ENCODE results near the gene CPXM2. TPM values are rescaled to one million over a fixed set of nuclear protein-coding genes. Genes with fewer than 3 reads are reported as not detected.

CPXM2 gene
- total and polyA plus RNA-seq, 2 experiments from 2014 or later: 3.7 to 4.9 TPM

GRCh38 chr10:123796736-123797135 is 94.9 kb downstream of the CPXM2 start:
- no peaks in the 10 kb centered on the region for H3K9me2 ChIP-seq (replicated peaks; ENCODE audit: insufficient read depth)
- H3K4me2 ChIP-seq: no peak overlapping the region
- H3K36me3 ChIP-seq (replicated peaks; ENCODE audit: insufficient read depth, low read depth): no peaks in the 10 kb centered on the region
- 81% methylated on average over 5 of the region's 5 CpGs for WGBS (ENCODE audit: low lambda C conversion rate, missing lambda C conversion rate)
- no peak for DNase-seq (ENCODE audit: low spot score)
- no peak overlapping the region for H3K27ac ChIP-seq
- H3K27me3 ChIP-seq: no peaks in the 10 kb centered on the region
- H3K4me1 ChIP-seq (ENCODE audit: insufficient read depth): no peaks in the 10 kb centered on the region
- H3K9me3 ChIP-seq (ENCODE audit: low read depth): no peaks in the 10 kb centered on the region
- H3K4me3 ChIP-seq: no peak overlapping the region
- H4K20me1 ChIP-seq (ENCODE audit: insufficient read depth, poor library complexity, severe bottlenecking): no peaks in the 10 kb centered on the region
- H2AFZ ChIP-seq: no peak overlapping the region
- TF ChIP-seq CTCF (IDR thresholded peaks at IDR 0.05; ENCODE audit: poor library complexity) (no peak), EZH2 (IDR thresholded peaks at IDR 0.05; ENCODE audit: borderline replicate concordance) (no peak), EZH2phosphoT487 (IDR thresholded peaks at IDR 0.05; ENCODE audit: low read depth, severe bottlenecking, unreplicated experiment) (no peak)
- no peaks in the 10 kb centered on the region for H3K79me2 ChIP-seq

GRCh38 chr10:123795846-123796590 is 95.6 kb downstream of the CPXM2 start:
- TF ChIP-seq EZH2 (IDR thresholded peaks at IDR 0.05; ENCODE audit: borderline replicate concordance) (no peak), EZH2phosphoT487 (IDR thresholded peaks at IDR 0.05; ENCODE audit: low read depth, severe bottlenecking, unreplicated experiment) (no peak)
- Histone ChIP-seq H3K4me2 (no peak overlapping the region), H3K4me3 (no peak overlapping the region), H2AFZ (no peak overlapping the region), H3K9me3 (ENCODE audit: low read depth) (no peaks in the 10 kb centered on the region), H3K9me2 (replicated peaks; ENCODE audit: insufficient read depth) (no peaks in the 10 kb centered on the region), H3K36me3 (replicated peaks; ENCODE audit: insufficient read depth, low read depth) (no peaks in the 10 kb centered on the region), H3K79me2 (no peaks in the 10 kb centered on the region), H3K4me1 (ENCODE audit: insufficient read depth) (no peaks in the 10 kb centered on the region), H4K20me1 (ENCODE audit: insufficient read depth, poor library complexity, severe bottlenecking) (no peaks in the 10 kb centered on the region), H3K27me3 (no peaks in the 10 kb centered on the region), H3K27ac (no peak overlapping the region)
- no peak for DNase-seq (ENCODE audit: low spot score)
- WGBS (ENCODE audit: low lambda C conversion rate, missing lambda C conversion rate): 88% methylated on average over 11 of the region's 11 CpGs

- no peak for TF ChIP-seq EZH2phosphoT487 (IDR thresholded peaks at IDR 0.05; ENCODE audit: low read depth, severe bottlenecking, unreplicated experiment)
- TF ChIP-seq CTCF (IDR thresholded peaks at IDR 0.05; ENCODE audit: poor library complexity): no peak
- TF ChIP-seq EZH2 (IDR thresholded peaks at IDR 0.05; ENCODE audit: borderline replicate concordance): no peak
- no peak overlapping the region for H3K4me2 ChIP-seq
- DNase-seq (ENCODE audit: low spot score): no peak
- no peaks in the 10 kb centered on the region for H3K9me3 ChIP-seq (ENCODE audit: low read depth)
- H4K20me1 ChIP-seq (ENCODE audit: insufficient read depth, poor library complexity, severe bottlenecking): no peaks in the 10 kb centered on the region
- no peaks in the 10 kb centered on the region for H3K36me3 ChIP-seq (replicated peaks; ENCODE audit: insufficient read depth, low read depth)
- no peaks in the 10 kb centered on the region for H3K27me3 ChIP-seq
- no peak overlapping the region for H2AFZ ChIP-seq
- H3K27ac ChIP-seq: no peak overlapping the region
- H3K4me1 ChIP-seq (ENCODE audit: insufficient read depth): no peaks in the 10 kb centered on the region
- no peaks in the 10 kb centered on the region for H3K9me2 ChIP-seq (replicated peaks; ENCODE audit: insufficient read depth)
- no peak overlapping the region for H3K4me3 ChIP-seq
- H3K79me2 ChIP-seq: no peaks in the 10 kb centered on the region
- WGBS (ENCODE audit: low lambda C conversion rate, missing lambda C conversion rate): 78% methylated on average over 10 of the region's 10 CpGs
Observed at GRCh38 chr10:123795196-123795780, 96.3 kb downstream of the CPXM2 start.

- no peaks in the 10 kb centered on the region for H3K9me2 ChIP-seq (replicated peaks; ENCODE audit: insufficient read depth)
- H3K9me3 ChIP-seq (ENCODE audit: low read depth): no peaks in the 10 kb centered on the region
- H4K20me1 ChIP-seq (ENCODE audit: insufficient read depth, poor library complexity, severe bottlenecking): no peaks in the 10 kb centered on the region
- H3K4me2 ChIP-seq: no peak overlapping the region
- no peaks in the 10 kb centered on the region for H3K4me1 ChIP-seq (ENCODE audit: insufficient read depth)
- DNase-seq (ENCODE audit: low spot score): no peak
- no peaks in the 10 kb centered on the region for H3K79me2 ChIP-seq
- no peak overlapping the region for H3K27ac ChIP-seq
- TF ChIP-seq CTCF (IDR thresholded peaks at IDR 0.05; ENCODE audit: poor library complexity) (no peak), EZH2 (IDR thresholded peaks at IDR 0.05; ENCODE audit: borderline replicate concordance) (no peak)
- no peak overlapping the region for H2AFZ ChIP-seq
- H3K4me3 ChIP-seq: no peak overlapping the region
- peaks cover 3% of the 10 kb centered on the region for H3K27me3 ChIP-seq
- no peaks in the 10 kb centered on the region for H3K36me3 ChIP-seq (replicated peaks; ENCODE audit: insufficient read depth, low read depth)
- WGBS (ENCODE audit: low lambda C conversion rate, missing lambda C conversion rate): 79% methylated on average over 11 of the region's 11 CpGs
Observed at GRCh38 chr10:123792248-123792978, 99.2 kb downstream of the CPXM2 start.
